Mesenchymal stem cell (in vitro differentiated cells and primary cell): ENCODE data around the gene RFX3.

ENCODE experiments used
- DNase-seq: peaks from one replicate; pipeline ENCODE4 v3.0.0-alpha.2; 2013
- H2AFZ ChIP-seq: one replicate; pipeline ENCODE4 v1.6.1; 2013; ENCODE audit warnings: low read depth, mild to moderate bottlenecking, control low read depth, inconsistent platforms, low read length, moderate library complexity
- H2AK5ac ChIP-seq: 2 replicates; pipeline ENCODE4 v1.6.1; 2013; ENCODE audit warnings: low read length, moderate library complexity, mild to moderate bottlenecking, inconsistent platforms; ENCODE audit not compliant: severe bottlenecking
- H2BK120ac ChIP-seq: one replicate; pipeline ENCODE4 v1.6.1; 2013; ENCODE audit warnings: low read depth, mild to moderate bottlenecking, inconsistent platforms, low read length, moderate library complexity
- H2BK12ac ChIP-seq, 2 experiments: one replicate each; pipeline ENCODE4 v1.6.1; 2013; ENCODE audit warnings: inconsistent platforms in 2 of 2, low read length in 2 of 2, mild to moderate bottlenecking in 2 of 2, moderate library complexity in 2 of 2, control low read depth in 1 of 2
- H2BK15ac ChIP-seq: one replicate; pipeline ENCODE4 v1.6.1; 2013; ENCODE audit warnings: mild to moderate bottlenecking, low read depth, inconsistent platforms; ENCODE audit not compliant: poor library complexity, severe bottlenecking
- H2BK5ac ChIP-seq: 2 replicates; pipeline ENCODE4 v1.6.1; 2013; ENCODE audit warnings: low read depth, mild to moderate bottlenecking, low read length, control low read depth, inconsistent platforms; ENCODE audit not compliant: poor library complexity, severe bottlenecking
- H3K14ac ChIP-seq, 2 experiments: one replicate each; pipeline ENCODE4 v1.6.1; 2013; ENCODE audit warnings: inconsistent platforms in 2 of 2, low read length in 2 of 2, control low read depth in 1 of 2, mild to moderate bottlenecking in 1 of 2, moderate library complexity in 1 of 2
- H3K18ac ChIP-seq, 2 experiments: one replicate each; pipeline ENCODE4 v1.6.1; 2013; ENCODE audit warnings: inconsistent platforms in 2 of 2, low read length in 2 of 2, control low read depth in 1 of 2, low read depth in 1 of 2, mild to moderate bottlenecking in 1 of 2
- H3K23ac ChIP-seq, 2 experiments: one replicate each; pipeline ENCODE4 v1.6.1; 2013; ENCODE audit warnings: inconsistent platforms in 2 of 2, low read length in 2 of 2, mild to moderate bottlenecking in 2 of 2, moderate library complexity in 2 of 2, control low read depth in 1 of 2
- H3K27ac ChIP-seq: 2 replicates; pipeline ENCODE4 v1.5.1; 2013; ENCODE audit warnings: mild to moderate bottlenecking, moderate library complexity, low read length, control low read depth, inconsistent platforms; ENCODE audit not compliant: poor library complexity, severe bottlenecking
- H3K27me3 ChIP-seq, 2 experiments: 2 replicates each; pipeline versions ENCODE4 v1.6.1 to v1.7.0; 2013; ENCODE audit warnings: low read length in 2 of 2, mild to moderate bottlenecking in 2 of 2, moderate library complexity in 2 of 2, control low read depth in 1 of 2, inconsistent platforms in 1 of 2; ENCODE audit not compliant: control insufficient read depth in 1 of 2, insufficient read depth in 1 of 2
- H3K36me3 ChIP-seq, 2 experiments: 2 replicates each; pipeline versions ENCODE4 v1.6.1 to v1.7.0; 2013; ENCODE audit warnings: low read length in 2 of 2, control low read depth in 1 of 2, inconsistent platforms in 1 of 2, low read depth in 1 of 2, mild to moderate bottlenecking in 1 of 2; ENCODE audit not compliant: insufficient read depth in 2 of 2, control insufficient read depth in 1 of 2
- H3K4ac ChIP-seq, 2 experiments: one replicate each; pipeline ENCODE4 v1.6.1; 2013; ENCODE audit warnings: inconsistent platforms in 2 of 2, low read length in 2 of 2, mild to moderate bottlenecking in 2 of 2, moderate library complexity in 2 of 2, control low read depth in 1 of 2, low read depth in 1 of 2
- H3K4me1 ChIP-seq: 2 replicates; pipeline ENCODE4 v1.6.1; 2013; ENCODE audit warnings: low read depth, low read length, control low read depth; ENCODE audit not compliant: control insufficient read depth, insufficient read depth
- H3K4me2 ChIP-seq: 2 replicates; pipeline ENCODE4 v1.6.1; 2013; ENCODE audit warnings: low read length, mild to moderate bottlenecking, inconsistent platforms; ENCODE audit not compliant: poor library complexity, severe bottlenecking
- H3K4me3 ChIP-seq, 2 experiments: 2 replicates each; pipeline versions ENCODE4 v1.5.1 to v1.7.0; 2013; ENCODE audit warnings: low read length in 2 of 2, mild to moderate bottlenecking in 2 of 2, control low read depth in 1 of 2, low read depth in 1 of 2; ENCODE audit not compliant: insufficient read depth in 1 of 2
- H3K79me1 ChIP-seq: replicated peaks from 2 replicates; pipeline ENCODE4 v1.6.1; 2013; ENCODE audit warnings: mild to moderate bottlenecking, control low read depth, low read length, inconsistent platforms; ENCODE audit not compliant: poor library complexity, severe bottlenecking
- H3K9ac ChIP-seq: 2 replicates; pipeline ENCODE4 v1.7.0; 2013; ENCODE audit warnings: mild to moderate bottlenecking, low read length, moderate library complexity
- H3K9me3 ChIP-seq: 2 replicates; pipeline ENCODE4 v1.7.0; 2013; ENCODE audit warnings: mild to moderate bottlenecking, low read length; ENCODE audit not compliant: control insufficient read depth
- H4K8ac ChIP-seq: one replicate; pipeline ENCODE4 v1.6.1; 2013; ENCODE audit warnings: inconsistent platforms, mild to moderate bottlenecking, low read length, moderate library complexity
- H4K91ac ChIP-seq: one replicate; pipeline ENCODE4 v1.6.1; 2013; ENCODE audit warnings: mild to moderate bottlenecking, low read length, inconsistent platforms
- WGBS: methylation state at CpG from one replicate; pipeline ENCODE4 v1.1.7; 2013; ENCODE audit warnings: mixed read lengths; 5-methylcytosine and 5-hydroxymethylcytosine counted together

Gene RFX3

GRCh38 chr9:3410461-3410860, 115.3 kb downstream of the RFX3 start:
- no peak overlapping the region for H4K91ac ChIP-seq
- no peak overlapping the region for H2AK5ac ChIP-seq
- no peak overlapping the region for H2BK12ac ChIP-seq
- H3K36me3 ChIP-seq = no peaks in the 10 kb centered on the region
- H3K9me3 ChIP-seq = no peaks in the 10 kb centered on the region
- H3K79me1 ChIP-seq = peaks cover 5% of the 10 kb centered on the region
- no peaks in the 10 kb centered on the region for H3K27me3 ChIP-seq
- no peak overlapping the region for H2BK120ac ChIP-seq
- 93% methylated on average over 4 of the region's 4 CpGs for WGBS
- H3K4me2 ChIP-seq = no peak overlapping the region
- no peak overlapping the region for H4K8ac ChIP-seq
- H3K4me3 ChIP-seq = no peak overlapping the region
- H3K9ac ChIP-seq = no peak overlapping the region
- no peak overlapping the region for H3K4ac ChIP-seq
- H3K4me1 ChIP-seq = no peaks in the 10 kb centered on the region
- H3K23ac ChIP-seq = no peak overlapping the region
- H3K18ac ChIP-seq = no peak overlapping the region
- H2BK5ac ChIP-seq = no peak overlapping the region
- H3K14ac ChIP-seq = no peak overlapping the region
- no peak overlapping the region for H3K27ac ChIP-seq
- no peak overlapping the region for H2BK15ac ChIP-seq
- no peak for DNase-seq
- H2AFZ ChIP-seq = no peak overlapping the region

GRCh38 chr9:3409453-3409852, 116.3 kb downstream of the RFX3 start:
- no peak overlapping the region for H3K9ac ChIP-seq
- H3K4ac ChIP-seq = no peak overlapping the region
- no peak overlapping the region for H3K18ac ChIP-seq
- H2BK15ac ChIP-seq = no peak overlapping the region
- no peak for DNase-seq
- no peak overlapping the region for H4K91ac ChIP-seq
- no peak overlapping the region for H2AFZ ChIP-seq
- H2BK120ac ChIP-seq = no peak overlapping the region
- H3K14ac ChIP-seq = no peak overlapping the region
- no peaks in the 10 kb centered on the region for H3K27me3 ChIP-seq
- H3K23ac ChIP-seq = no peak overlapping the region
- H3K4me1 ChIP-seq = no peaks in the 10 kb centered on the region
- H2BK5ac ChIP-seq = no peak overlapping the region
- no peak overlapping the region for H4K8ac ChIP-seq
- H3K4me2 ChIP-seq = no peak overlapping the region
- H2AK5ac ChIP-seq = no peak overlapping the region
- peaks cover 5% of the 10 kb centered on the region for H3K79me1 ChIP-seq
- H3K27ac ChIP-seq = no peak overlapping the region
- no peak overlapping the region for H3K4me3 ChIP-seq
- no peaks in the 10 kb centered on the region for H3K36me3 ChIP-seq
- no peak overlapping the region for H2BK12ac ChIP-seq
- 100% methylated on average over 1 of the region's 1 CpG for WGBS
- no peaks in the 10 kb centered on the region for H3K9me3 ChIP-seq

GRCh38 chr9:3403315-3403714, 122.5 kb downstream of the RFX3 start:
- Histone ChIP-seq H3K9me3 (no peaks in the 10 kb centered on the region), H3K4me1 (no peaks in the 10 kb centered on the region), H2BK12ac (no peak overlapping the region), H4K8ac (no peak overlapping the region), H3K27ac (no peak overlapping the region), H3K27me3 (no peaks in the 10 kb centered on the region), H3K9ac (no peak overlapping the region), H3K18ac (no peak overlapping the region), H2BK120ac (no peak overlapping the region), H2BK5ac (no peak overlapping the region), H2BK15ac (no peak overlapping the region), H3K14ac (no peak overlapping the region), H3K79me1 (peaks cover 5% of the 10 kb centered on the region), H3K23ac (no peak overlapping the region), H4K91ac (no peak overlapping the region), H2AFZ (no peak overlapping the region), H3K4ac (no peak overlapping the region), H3K36me3 (no peaks in the 10 kb centered on the region), H3K4me3 (no peak overlapping the region), H2AK5ac (no peak overlapping the region), H3K4me2 (no peak overlapping the region)
- WGBS = 91% methylated on average over 1 of the region's 1 CpG
- DNase-seq = no peak

- Histone ChIP-seq H2BK15ac (no peak overlapping the region), H2AK5ac (no peak overlapping the region), H3K18ac (no peak overlapping the region), H3K4me1 (no peaks in the 10 kb centered on the region), H3K9me3 (no peaks in the 10 kb centered on the region), H3K14ac (no peak overlapping the region), H2BK5ac (no peak overlapping the region), H3K36me3 (no peaks in the 10 kb centered on the region), H3K4me3 (no peak overlapping the region), H3K27me3 (no peaks in the 10 kb centered on the region), H3K9ac (no peak overlapping the region), H3K23ac (no peak overlapping the region), H3K27ac (no peak overlapping the region), H2BK120ac (no peak overlapping the region), H3K79me1 (peaks cover 5% of the 10 kb centered on the region), H3K4ac (no peak overlapping the region), H4K91ac (no peak overlapping the region), H3K4me2 (no peak overlapping the region), H2BK12ac (no peak overlapping the region), H4K8ac (no peak overlapping the region), H2AFZ (no peak overlapping the region)
- WGBS = 87% methylated on average over 6 of the region's 7 CpGs
- DNase-seq = no peak
Measured at GRCh38 chr9:3401221-3401954, 124.4 kb downstream of the RFX3 start.
